HG03469 (cell line): ENCODE results near the gene CARMIL1.
A peak's percentile ranks its signal among the peaks of the same experiment; 100 is the strongest.

Experiments
- ATAC-seq: cut with Tn5 transposase; IDR thresholded peaks from one replicate; pipeline ENCODE4 v1.9.1; 2021; ENCODE audit warnings: mild to moderate bottlenecking, moderate library complexity, moderate number of reproducible peaks; ENCODE audit not compliant: unreplicated experiment

CARMIL1 gene

GRCh38 chr6:25404091-25404490 is 124.9 kb downstream of the CARMIL1 start:
- ATAC-seq, result no peak

- peak; percentile 86 for ATAC-seq
Observed at GRCh38 chr6:25404693-25405169, 125.6 kb downstream of the CARMIL1 start.

GRCh38 chr6:25405442-25405841 is 126.3 kb downstream of the CARMIL1 start:
- ATAC-seq, result no peak

- no peak for ATAC-seq
Observed at GRCh38 chr6:25407431-25407830, 128.3 kb downstream of the CARMIL1 start.

- ATAC-seq, result no peak
Observed at GRCh38 chr6:25410102-25410501, 130.9 kb downstream of the CARMIL1 start.

- ATAC-seq, result no peak
Observed at GRCh38 chr6:25411316-25411950, 132.3 kb downstream of the CARMIL1 start.

GRCh38 chr6:25413207-25413905 is 134.2 kb downstream of the CARMIL1 start:
- ATAC-seq, result no peak

- ATAC-seq, result no peak
Observed at GRCh38 chr6:25414168-25414567, 135.0 kb downstream of the CARMIL1 start.

- no peak for ATAC-seq
Observed at GRCh38 chr6:25414755-25415154, 135.6 kb downstream of the CARMIL1 start.

- no peak for ATAC-seq
Observed at GRCh38 chr6:25415274-25415673, 136.1 kb downstream of the CARMIL1 start.

- no peak for ATAC-seq
Observed at GRCh38 chr6:25415701-25416100, 136.5 kb downstream of the CARMIL1 start.

- ATAC-seq, result no peak
Observed at GRCh38 chr6:25417046-25417605, 138.0 kb downstream of the CARMIL1 start.

GRCh38 chr6:25418454-25419052 is 139.4 kb downstream of the CARMIL1 start:
- no peak for ATAC-seq

GRCh38 chr6:25419879-25420278 is 140.7 kb downstream of the CARMIL1 start:
- no peak for ATAC-seq

- ATAC-seq, result no peak
Observed at GRCh38 chr6:25423358-25423757, 144.2 kb downstream of the CARMIL1 start.

GRCh38 chr6:25424303-25424702 is 145.1 kb downstream of the CARMIL1 start:
- ATAC-seq, result no peak

- no peak for ATAC-seq
Observed at GRCh38 chr6:25427549-25427948, 148.4 kb downstream of the CARMIL1 start.

GRCh38 chr6:25428758-25429317 is 149.7 kb downstream of the CARMIL1 start:
- no peak for ATAC-seq

- no peak for ATAC-seq
Observed at GRCh38 chr6:25431306-25431974, 152.3 kb downstream of the CARMIL1 start.

- no peak for ATAC-seq
Observed at GRCh38 chr6:25431975-25432307, 152.8 kb downstream of the CARMIL1 start.

- ATAC-seq, result no peak
Observed at GRCh38 chr6:25434921-25435320, 155.7 kb downstream of the CARMIL1 start.
